NT2/D1 (cell line): ENCODE measurements around the gene APBA2.

Source experiments
- SUZ12 ChIP-seq: IDR thresholded peaks from 2 replicates; pipeline ENCODE4 v1.6.1; 2011; ENCODE audit not compliant: insufficient read length, insufficient read depth; ENCODE audit errors: extremely low read depth
- YY1 ChIP-seq: IDR thresholded peaks from 2 replicates; pipeline ENCODE4 v1.6.1; 2011; ENCODE audit not compliant: insufficient read length, insufficient read depth
- ZNF274 ChIP-seq: IDR thresholded peaks from 2 replicates; pipeline ENCODE4 v1.6.1; 2011; ENCODE audit warnings: mild to moderate bottlenecking, low read depth, low read length

- TF ChIP-seq YY1 (no peak), ZNF274 (no peak), SUZ12 (no peak)
Measured at GRCh38 chr15:29133791-29134190, 248.0 kb downstream of the APBA2 start.
